Mononuclear cell (primary cell): ENCODE data around the gene TRIM5. TPM values are rescaled to one million over a fixed set of nuclear protein-coding genes. Genes with fewer than 3 reads are reported as not detected.
"Not testable (repeated sequence)": the region's sequence is repeated elsewhere in the genome, so short reads cannot be mapped to it uniquely, and the experiment has no call there.

Experiments
- H3K27me3 ChIP-seq: 2 replicates; pipeline ENCODE4 v1.6.0; 2011; ENCODE audit warnings: low read length, control low read depth; ENCODE audit not compliant: insufficient read depth
- H3K4me1 ChIP-seq: 2 replicates; pipeline ENCODE4 v1.5.1; 2011; ENCODE audit warnings: mild to moderate bottlenecking, low read length, control low read depth; ENCODE audit not compliant: insufficient read depth
- H3K4me3 ChIP-seq: 2 replicates; pipeline ENCODE4 v1.5.1; 2011; ENCODE audit warnings: mild to moderate bottlenecking, low read length, moderate library complexity
- H3K9me3 ChIP-seq: 2 replicates; pipeline ENCODE4 v1.5.1; 2011; ENCODE audit warnings: low read depth, mild to moderate bottlenecking, control low read depth, low read length
- total RNA-seq: library from RNA; depleted of rRNA; stranded (reverse); fragments of >200 nt; gene quantifications from one replicate; pipeline ENCODE4 v1.2.3, GENCODE V29; 2012

TRIM5 gene
- total RNA-seq, 1 donor, result 6.5 TPM

DNA sequence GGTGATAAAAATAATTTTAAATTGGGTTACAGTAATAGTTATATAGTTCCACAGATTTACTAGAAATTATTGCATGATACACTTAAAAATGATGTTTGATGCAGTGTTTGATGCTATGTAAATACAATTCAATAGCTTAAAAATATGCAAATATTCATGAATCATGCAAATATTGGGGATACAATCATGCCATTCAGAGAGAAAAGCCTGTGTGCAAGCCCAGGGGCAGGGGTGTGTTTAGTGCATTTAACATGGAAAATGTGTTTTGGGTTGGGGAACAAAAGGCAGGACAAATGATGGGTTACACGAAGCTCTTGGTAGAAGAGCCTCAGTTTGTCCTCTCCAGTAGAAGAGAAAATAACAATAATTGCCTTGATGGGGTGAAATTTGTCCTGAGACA lies 10.7 kb upstream of the TRIM5 start:
- Histone ChIP-seq H3K4me1 (peaks cover 38% of the 10 kb centered on the region), H3K4me3 (no peak overlapping the region), H3K9me3 (no peaks in the 10 kb centered on the region), H3K27me3 (no peaks in the 10 kb centered on the region)

DNA sequence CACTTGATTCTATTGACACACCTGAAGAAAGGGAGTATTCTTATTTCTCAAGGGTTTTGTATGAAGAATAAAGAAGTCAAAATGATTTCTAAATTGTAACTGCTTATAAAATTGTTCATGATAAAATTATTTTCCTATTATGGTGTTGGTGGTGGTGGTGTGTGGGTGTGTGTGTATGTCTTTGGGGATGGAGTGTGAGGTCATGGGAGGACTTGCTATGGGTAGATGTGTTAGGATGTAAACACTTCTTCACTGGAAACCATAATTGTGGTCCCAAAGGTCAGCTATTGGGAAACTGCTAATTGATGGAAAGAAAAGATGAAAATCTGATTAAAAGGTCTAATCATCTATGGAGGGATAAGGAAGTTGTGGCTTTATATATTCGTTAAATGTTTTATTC lies 9.8 kb upstream of the TRIM5 start:
- Histone ChIP-seq H3K9me3 (no peaks in the 10 kb centered on the region), H3K27me3 (no peaks in the 10 kb centered on the region), H3K4me1 (peaks cover 31% of the 10 kb centered on the region), H3K4me3 (no peak overlapping the region)

DNA sequence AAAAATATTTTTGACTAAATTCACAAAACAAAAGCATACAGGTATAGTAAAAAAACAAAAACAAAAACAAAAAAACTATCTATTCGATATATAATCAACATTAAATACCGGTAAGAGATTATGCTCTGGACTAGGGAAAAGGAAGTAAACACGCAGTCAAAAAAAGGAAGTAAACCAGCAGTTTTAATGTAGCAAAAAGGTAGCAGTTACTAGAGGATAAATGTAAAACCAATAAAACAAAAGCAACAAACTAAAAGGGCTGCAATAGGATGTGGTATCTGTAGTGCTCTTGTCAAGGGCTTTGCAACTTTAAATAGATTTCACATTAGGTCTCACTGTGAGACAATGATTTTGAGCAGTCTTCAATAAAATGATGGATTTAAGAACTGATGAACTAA lies 7.1 kb upstream of the TRIM5 start:
- Histone ChIP-seq H3K4me3 (peak overlapping the region; percentile 83), H3K4me1 (peaks cover 43% of the 10 kb centered on the region), H3K9me3 (no peaks in the 10 kb centered on the region), H3K27me3 (no peaks in the 10 kb centered on the region)

DNA sequence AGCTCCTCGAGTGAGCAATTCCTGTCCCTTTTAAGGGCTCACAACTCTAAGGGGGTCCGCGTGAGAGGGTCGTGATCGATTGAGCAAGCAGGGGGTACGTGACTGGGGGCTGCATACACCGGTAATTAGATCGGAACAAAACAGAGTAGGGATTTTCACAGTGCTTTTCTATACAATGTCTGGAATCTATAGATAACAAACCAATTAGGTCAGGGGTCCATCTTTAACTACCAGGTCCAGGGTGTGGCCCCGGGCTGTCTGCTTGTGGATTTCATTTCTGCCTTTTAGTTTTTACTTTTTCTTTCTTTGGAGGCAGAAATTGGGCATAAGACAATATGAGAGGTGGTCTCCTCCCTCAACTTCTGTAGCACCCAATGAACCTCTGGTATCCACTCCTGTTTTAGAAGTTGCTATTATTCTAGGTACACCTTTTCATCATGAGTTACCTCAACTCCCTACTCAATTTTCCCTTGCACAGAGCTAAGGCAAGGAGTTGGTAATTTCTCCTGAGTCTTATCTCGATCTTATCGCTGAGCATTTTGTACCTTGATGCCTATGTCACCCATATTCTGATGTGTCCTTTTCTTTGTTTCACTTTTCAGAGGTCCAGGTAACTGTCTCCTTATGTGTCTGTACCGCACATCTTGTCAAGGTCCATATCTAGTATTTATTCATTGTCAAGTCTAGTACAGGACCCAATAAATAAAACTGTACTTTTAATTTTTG lies 6.5 kb upstream of the TRIM5 start:
- H3K4me1 ChIP-seq, result peaks cover 42% of the 10 kb centered on the region

DNA sequence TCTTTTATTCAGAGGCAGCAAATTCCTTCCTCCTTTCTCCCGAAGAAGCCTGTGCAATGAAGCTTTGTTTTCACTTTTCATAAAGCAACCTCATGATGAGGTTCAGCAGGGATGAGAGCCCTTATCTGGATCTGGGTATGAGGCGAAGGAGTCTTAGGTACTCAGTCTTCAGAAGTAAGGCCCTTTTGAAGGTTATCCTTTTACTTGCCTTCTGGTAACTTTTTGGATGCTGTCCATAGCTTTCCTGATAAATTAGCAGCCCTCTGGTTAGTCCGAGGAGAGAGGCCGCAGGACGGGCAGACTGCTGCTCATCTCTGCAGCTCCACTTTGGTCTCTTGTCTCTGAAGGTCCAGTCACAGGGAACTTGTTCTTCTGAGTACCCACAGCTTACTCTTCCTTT lies 5.9 kb upstream of the TRIM5 start:
- H3K4me3 ChIP-seq, result peak overlapping the region; percentile 83
- H3K27me3 ChIP-seq, result no peaks in the 10 kb centered on the region
- peaks cover 40% of the 10 kb centered on the region for H3K4me1 ChIP-seq

More for the DNA sequence above, 6.5 kb upstream of the TRIM5 start:
- H3K9me3 ChIP-seq, H3K27me3 ChIP-seq: not testable (repeated sequence)
- peak overlapping the region; percentile 83 for H3K4me3 ChIP-seq

DNA sequence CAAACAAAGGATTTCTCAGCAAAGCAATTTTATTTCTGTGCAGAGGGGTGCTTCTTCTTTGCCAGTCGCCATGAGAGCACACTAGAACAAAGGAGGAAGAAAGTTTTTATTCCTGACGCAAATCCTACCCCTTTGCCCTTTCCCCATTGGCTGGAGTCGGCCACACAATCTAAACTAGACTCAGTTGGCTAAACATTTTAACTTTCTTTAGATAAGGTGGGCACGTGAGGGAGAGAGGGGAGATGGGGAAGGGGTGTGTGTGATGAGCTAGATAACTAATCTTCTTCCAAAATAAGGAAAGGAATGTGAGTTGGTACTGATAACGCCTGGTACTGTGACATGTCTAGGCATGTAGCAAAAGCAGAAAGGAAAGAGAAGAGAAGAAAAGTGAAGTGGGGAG lies 5.3 kb upstream of the TRIM5 start:
- H3K9me3 ChIP-seq, result no peaks in the 10 kb centered on the region
- H3K27me3 ChIP-seq, result no peaks in the 10 kb centered on the region
- H3K4me1 ChIP-seq, result peaks cover 46% of the 10 kb centered on the region
- peak overlapping the region; percentile 83 for H3K4me3 ChIP-seq

More for the DNA sequence above, 5.9 kb upstream of the TRIM5 start:
- H3K9me3 ChIP-seq, result no peaks in the 10 kb centered on the region

DNA sequence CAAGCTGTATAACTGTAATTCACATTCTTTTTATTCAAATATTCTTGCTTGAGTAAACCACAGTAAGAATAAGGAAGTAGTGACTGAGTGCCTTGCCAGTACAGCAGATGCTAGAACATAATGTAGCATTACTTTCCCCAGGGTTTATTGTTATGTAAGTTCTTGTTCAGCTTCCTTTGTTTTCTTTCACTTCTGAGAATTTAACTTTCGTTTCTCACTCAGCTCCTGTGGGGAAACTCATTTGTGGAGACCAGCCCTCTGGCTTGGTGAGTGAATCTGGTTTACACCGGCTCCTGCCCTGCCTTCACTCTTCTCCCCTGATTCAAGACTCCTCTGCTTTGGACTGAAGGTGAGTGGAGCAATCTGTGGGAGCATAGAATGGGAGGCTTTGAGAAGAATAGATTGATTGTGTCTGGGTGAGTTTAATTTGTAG lies 4.7 kb upstream of the TRIM5 start, which contains the start of gene TRIM22:
Gene TRIM22, plus strand, starts transcription at position 240 of the 433 bp plus-strand sequence. CDS start 6,443 bp downstream, outside the sequence.
- Histone ChIP-seq H3K9me3 (no peaks in the 10 kb centered on the region), H3K4me3 (peak within 1 kb of the TSS; percentile 83), H3K4me1 (peaks cover 45% of the 10 kb centered on the region), H3K27me3 (no peaks in the 10 kb centered on the region)

DNA sequence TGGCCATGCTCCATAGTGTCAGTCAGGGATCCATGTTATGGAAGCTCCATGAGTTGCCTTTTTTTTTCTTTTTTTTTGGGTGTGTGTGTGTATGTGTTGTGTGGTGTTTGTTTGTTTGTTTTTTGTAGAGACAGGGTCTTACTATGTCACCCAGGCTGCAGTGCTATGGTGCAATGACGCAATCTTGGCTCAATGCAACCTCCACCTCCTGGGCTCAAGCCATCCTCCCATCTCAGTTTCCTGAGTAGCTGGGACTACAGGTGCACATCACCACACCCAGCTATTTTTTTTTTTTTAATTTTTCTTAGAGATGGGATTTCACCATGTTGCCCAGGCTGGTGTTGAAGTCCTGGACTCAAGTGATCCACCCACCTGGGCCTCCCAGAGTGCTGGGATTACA lies 3.6 kb upstream of the TRIM5 start:
- Histone ChIP-seq H3K9me3 (no peaks in the 10 kb centered on the region), H3K4me3 (no peak overlapping the region), H3K27me3 (no peaks in the 10 kb centered on the region), H3K4me1 (peaks cover 41% of the 10 kb centered on the region)

DNA sequence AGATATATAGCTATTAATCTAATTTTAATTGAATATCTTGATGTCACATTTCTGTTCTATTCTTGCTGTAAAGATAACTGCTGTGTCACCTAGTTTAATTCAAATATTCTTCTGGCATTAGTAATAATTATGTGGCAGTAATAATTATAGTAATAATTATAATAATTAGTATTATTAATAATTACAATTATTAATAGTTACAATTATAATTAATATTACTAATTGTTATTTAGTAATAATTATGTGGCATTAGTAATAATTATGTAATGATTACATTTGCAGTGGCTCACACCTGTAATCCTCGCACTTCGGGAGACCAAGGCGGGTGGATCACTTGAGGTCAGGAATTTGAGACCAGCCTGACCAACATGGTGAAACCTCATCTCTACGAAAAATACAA lies 1.6 kb upstream of the TRIM5 start:
- Histone ChIP-seq H3K9me3 (no peaks in the 10 kb centered on the region), H3K27me3 (no peaks in the 10 kb centered on the region), H3K4me1 (peaks cover 28% of the 10 kb centered on the region), H3K4me3 (no peak overlapping the region)

DNA sequence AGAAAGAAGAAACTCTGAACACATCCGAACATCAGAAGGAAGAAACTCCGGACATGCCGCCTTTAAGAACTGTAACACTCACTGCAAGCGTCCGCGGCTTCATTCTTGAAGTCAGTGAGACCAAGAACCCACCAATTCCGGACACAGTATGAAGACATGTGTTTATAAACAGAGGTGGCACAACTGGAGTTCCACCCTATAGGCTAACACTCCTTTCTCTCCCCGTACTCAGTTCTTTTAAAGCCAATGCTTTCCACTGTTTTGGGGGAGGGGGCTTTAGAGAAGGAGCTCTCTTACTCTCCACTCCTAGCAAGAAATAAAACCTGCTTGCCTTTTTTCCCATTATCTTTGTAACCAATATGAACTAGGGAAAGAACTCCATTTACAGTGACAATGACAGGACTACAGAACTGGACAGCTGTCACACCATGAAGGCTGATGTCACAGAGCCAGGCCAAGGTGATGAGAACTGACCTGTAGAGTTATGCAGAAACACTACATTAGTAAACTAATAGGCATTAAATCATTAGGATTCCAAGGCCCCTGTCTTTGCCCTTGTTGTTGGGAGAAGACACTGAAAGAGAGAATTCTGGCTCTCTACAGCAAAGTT lies 733 bp downstream of the TRIM5 start:
- H3K4me3 ChIP-seq, result peak overlapping the region; percentile 68
- H3K4me1 ChIP-seq, result peaks cover 26% of the 10 kb centered on the region
- H3K27me3 ChIP-seq, result no peaks in the 10 kb centered on the region
- no peaks in the 10 kb centered on the region for H3K9me3 ChIP-seq

DNA sequence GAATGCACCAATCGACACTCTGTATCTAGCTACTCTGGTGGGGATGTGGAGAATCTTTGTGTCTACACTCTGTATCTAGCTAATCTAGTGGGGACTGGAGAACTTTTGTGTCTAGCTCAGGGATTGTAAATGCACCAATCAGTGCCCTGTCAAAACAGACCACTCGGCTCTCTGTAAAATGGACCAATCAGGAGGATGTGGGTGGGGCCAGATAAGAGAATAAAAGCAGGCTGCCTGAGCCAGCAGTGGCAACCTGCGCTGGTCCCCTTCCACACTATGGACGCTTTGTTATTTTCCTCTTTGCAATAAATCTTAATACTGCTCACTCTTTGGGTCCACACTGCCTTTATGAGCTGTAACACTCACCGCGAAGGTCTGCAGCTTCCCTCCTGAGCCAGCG lies 1.3 kb downstream of the TRIM5 start:
- peak overlapping the region; percentile 68 for H3K4me3 ChIP-seq
- not testable (repeated sequence) for H3K27me3 ChIP-seq, H3K9me3 ChIP-seq
- peaks cover 20% of the 10 kb centered on the region for H3K4me1 ChIP-seq

DNA sequence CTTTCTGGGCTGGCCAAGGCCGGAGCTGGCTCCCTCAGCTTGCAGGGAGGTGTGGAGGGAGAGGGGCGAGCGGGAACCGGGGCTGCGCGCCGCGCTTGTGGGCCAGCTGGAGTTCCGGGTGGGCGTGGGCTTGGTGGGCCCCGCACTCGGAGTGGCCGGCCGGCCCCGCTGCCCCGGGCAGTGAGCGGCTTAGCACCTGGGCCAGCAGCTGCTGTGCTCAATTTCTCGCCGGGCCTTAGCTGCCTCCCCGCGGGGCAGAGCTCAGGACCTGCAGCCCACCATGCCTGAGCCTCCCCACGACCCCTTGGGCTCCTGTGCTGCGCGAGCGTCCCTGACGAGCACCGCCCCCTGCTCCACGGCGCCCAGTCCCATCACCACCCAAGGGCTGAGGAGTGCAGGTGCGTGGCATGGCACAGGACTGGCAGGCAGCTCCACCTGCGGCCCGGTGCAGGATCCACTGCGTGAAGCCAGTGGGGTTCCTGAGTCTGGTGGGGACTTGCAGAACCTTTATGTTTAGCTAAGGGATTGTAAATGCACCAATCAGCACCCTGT lies 1.9 kb downstream of the TRIM5 start:
- H3K27me3 ChIP-seq, H3K4me3 ChIP-seq, H3K9me3 ChIP-seq: not testable (repeated sequence)
- H3K4me1 ChIP-seq, result peaks cover 17% of the 10 kb centered on the region

DNA sequence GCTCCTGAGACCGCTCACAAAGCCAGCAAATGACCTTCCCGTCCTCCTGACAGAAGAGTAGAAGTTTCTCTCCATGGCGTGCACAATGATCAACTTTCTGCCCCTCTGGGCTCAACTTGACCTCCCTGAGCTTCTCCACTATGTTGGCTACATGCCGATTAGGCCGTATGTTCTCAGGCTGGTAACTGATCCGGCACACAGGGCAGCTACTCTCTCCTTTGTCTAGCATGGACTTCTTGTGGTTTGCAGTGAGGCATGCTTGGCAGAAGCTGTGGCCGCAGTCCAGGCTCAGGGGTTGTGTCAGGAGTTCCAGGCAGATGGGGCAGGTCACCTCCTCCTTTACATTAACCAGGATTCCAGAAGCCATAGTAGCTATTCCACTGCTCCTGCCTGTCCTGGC lies 5.1 kb downstream of the TRIM5 start:
- no peaks in the 10 kb centered on the region for H3K9me3 ChIP-seq
- H3K4me3 ChIP-seq, result no peak overlapping the region
- H3K27me3 ChIP-seq, result no peaks in the 10 kb centered on the region

DNA sequence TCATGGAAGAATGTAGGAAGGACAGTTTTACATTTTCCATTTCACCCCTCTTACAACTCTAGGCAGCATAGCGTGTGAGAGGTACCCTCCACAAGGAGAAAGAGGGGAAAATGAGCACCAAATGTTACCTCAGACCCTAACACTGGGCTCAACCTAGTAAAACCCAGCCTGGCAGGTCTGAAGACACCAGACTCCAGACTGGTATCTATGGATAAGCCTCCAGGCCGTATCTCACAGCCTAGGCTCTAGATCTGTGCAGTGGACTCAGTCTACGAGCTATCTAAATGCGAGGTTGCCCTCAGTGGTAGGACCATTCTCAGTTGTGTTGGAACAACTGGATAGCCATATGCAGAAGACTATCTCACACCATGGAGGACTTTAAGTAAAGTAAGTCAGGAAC lies 10.5 kb downstream of the TRIM5 start:
- Histone ChIP-seq H3K4me1 (no peaks in the 10 kb centered on the region), H3K27me3 (no peaks in the 10 kb centered on the region), H3K9me3 (no peaks in the 10 kb centered on the region), H3K4me3 (no peak overlapping the region)

More for the DNA sequence above, 5.1 kb downstream of the TRIM5 start:
- H3K4me1 ChIP-seq, result peaks cover 6% of the 10 kb centered on the region

DNA sequence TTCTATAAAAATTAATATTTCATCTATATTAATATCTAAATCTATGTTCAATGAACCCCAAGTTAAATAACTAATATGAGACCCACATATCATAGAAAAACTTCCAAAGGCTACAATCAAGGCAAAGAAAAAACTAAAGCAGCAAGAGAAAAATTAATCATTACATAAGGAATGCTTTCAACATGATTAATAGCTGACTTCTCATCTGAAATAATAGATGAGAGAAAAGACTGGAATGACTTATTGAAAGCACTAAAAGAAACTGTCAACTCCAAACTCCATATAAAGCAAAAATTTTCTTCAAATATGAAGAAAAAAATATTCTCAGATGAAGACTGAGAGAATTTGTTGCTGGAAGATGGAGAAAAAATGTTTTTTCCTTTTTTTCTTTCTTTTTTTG lies 13.0 kb downstream of the TRIM5 start:
- H3K9me3 ChIP-seq, result no peaks in the 10 kb centered on the region
- no peaks in the 10 kb centered on the region for H3K4me1 ChIP-seq
- no peak overlapping the region for H3K4me3 ChIP-seq
- H3K27me3 ChIP-seq, result no peaks in the 10 kb centered on the region
